Stimulated activated CD8-positive, alpha-beta memory T cell treated with anti-CD3 and anti-CD28 coated beads, Interleukin-15, amount 100 ng/mL, for 48 hours (primary cell): ENCODE measurements around the gene SACS.
"Not testable (repeated sequence)": the region's sequence is repeated elsewhere in the genome, so short reads cannot be mapped to it uniquely, and the experiment has no call there.

Experiments used
- DNase-seq, 2 donors: peaks; one replicate each; pipeline ENCODE4 v3.0.0-alpha.2; 2020; ENCODE audit warnings: low read depth in 2 of 2

SACS gene

GRCh38 chr13:23357349-23357748 is 76.2 kb downstream of the SACS start:
- DNase-seq, result no peak

- DNase-seq, result no peak
These were observed 77.1 kb downstream of the SACS start for GRCh38 chr13:23356368-23356767.

- DNase-seq, result no peak
These were observed 79.0 kb downstream of the SACS start for GRCh38 chr13:23354520-23354919.

- no peak for DNase-seq
These were observed 81.3 kb downstream of the SACS start for GRCh38 chr13:23352161-23352560.

- no peak for DNase-seq
These were observed 83.5 kb downstream of the SACS start for GRCh38 chr13:23350009-23350408.

GRCh38 chr13:23349161-23349897 is 84.2 kb downstream of the SACS start:
- DNase-seq, result no peak

GRCh38 chr13:23348262-23349127 is 85.0 kb downstream of the SACS start:
- no peak for DNase-seq

GRCh38 chr13:23347601-23348000 is 85.9 kb downstream of the SACS start:
- DNase-seq, result no peak

- DNase-seq, result no peak
These were observed 88.4 kb downstream of the SACS start for GRCh38 chr13:23344931-23345595.

- DNase-seq, result no peak
These were observed 94.3 kb downstream of the SACS start for GRCh38 chr13:23339225-23339624.

- no peak for DNase-seq
These were observed 103.1 kb downstream of the SACS start for GRCh38 chr13:23330356-23330755.

- no peak for DNase-seq
These were observed 108.3 kb downstream of the SACS start for GRCh38 chr13:23325191-23325590.

GRCh38 chr13:23323946-23324709 is 109.4 kb downstream of the SACS start:
- no peak for DNase-seq

- no peak for DNase-seq
These were observed 110.9 kb downstream of the SACS start for GRCh38 chr13:23322353-23323336.

- no peak for DNase-seq
These were observed 111.8 kb downstream of the SACS start for GRCh38 chr13:23321535-23322241.

- no peak for DNase-seq
These were observed 112.5 kb downstream of the SACS start for GRCh38 chr13:23320926-23321534.

- DNase-seq, result no peak
These were observed 113.6 kb downstream of the SACS start for GRCh38 chr13:23319883-23320224.

GRCh38 chr13:23314837-23315236 is 118.7 kb downstream of the SACS start:
- not testable (repeated sequence) for DNase-seq

GRCh38 chr13:23292586-23292985 is 140.9 kb downstream of the SACS start:
- no peak for DNase-seq
